GM18909 (cell line): Measurements from ENCODE around the gene OGFOD1.

Experiments used
- ATAC-seq: cut with Tn5 transposase; IDR thresholded peaks from one replicate; pipeline ENCODE4 v1.9.1; 2021; ENCODE audit warnings: mild to moderate bottlenecking; ENCODE audit not compliant: unreplicated experiment, poor library complexity

Gene OGFOD1

GRCh38 chr16:56450986-56451752 is at the start of gene OGFOD1, which contains the start of gene NUDT21:
Gene OGFOD1, plus strand, starts transcription at chr16:56451554. Its CDS starts 59 bp downstream, at chr16:56451613.
Gene NUDT21, minus strand, starts transcription at chr16:56451332. Its CDS starts 130 bp downstream, at chr16:56451202.
- ATAC-seq, result peak; percentile 98

DNA sequence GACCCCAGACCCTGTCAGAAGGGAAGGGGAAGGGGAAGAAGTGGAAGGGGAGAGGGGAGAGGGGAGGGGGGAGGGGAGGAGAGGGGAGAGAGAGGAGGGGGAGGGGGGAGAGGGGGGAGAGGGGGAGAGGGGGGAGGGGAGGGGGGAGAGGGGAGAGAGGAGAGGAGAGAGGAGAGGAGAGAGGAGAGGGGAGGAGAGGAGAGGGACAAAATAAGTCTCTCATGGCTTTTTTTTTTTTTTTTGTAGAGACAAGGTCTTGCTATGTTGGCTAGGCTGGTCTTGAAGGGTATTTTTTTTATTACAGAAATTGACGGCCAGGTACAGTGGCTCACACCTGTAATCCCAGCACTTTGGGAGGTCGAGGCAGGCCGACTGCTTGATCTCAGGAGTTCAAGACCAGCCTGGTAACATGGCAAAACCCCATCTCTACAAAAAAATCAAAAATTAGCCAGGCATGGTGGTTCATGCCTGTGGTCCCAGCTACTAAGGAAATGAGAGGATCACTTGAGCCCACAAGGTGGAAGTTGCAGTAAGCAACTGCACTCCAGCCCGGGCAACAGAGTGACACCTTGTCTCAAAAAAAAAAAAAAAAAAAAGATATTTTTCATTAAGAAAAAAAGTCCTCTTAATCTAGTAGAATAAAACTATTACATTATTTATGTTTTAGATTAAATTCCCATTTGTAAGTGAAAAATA is 45.2 kb upstream of the OGFOD1 start:
- ATAC-seq, result no peak

DNA sequence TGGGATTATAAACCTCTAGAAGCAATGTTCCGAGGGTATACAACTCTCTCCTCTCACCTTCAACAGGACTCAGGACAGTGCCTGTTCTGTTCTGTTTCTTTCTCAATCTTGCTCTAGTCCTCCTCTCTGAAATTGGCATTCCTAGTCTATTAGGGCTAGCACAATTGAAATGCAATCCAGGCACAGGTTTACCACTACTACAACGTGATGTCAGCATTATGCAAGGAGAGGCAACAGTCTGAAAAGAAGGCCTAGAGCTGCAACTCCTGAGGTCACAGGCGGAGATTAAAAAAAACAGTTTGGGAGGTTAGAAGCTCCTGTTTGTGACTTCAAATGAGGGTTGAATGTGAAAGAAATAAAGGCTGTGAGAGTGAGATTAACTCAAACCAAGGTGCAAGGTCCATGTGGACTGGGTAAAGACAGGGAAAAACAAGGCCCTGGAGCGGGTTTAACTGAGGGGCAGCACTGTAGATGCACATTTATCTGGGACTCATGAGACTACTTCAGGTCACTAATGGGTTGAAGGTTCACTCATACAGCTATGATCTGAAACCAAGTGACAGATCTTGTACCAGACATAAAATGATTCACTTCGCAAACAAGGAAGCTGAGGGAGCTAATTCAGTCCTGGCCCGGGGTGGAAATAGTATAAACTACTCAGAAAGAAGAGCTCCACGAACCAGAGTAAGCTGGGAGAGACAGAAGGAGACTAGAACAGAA is 42.8 kb upstream of the OGFOD1 start:
- no peak for ATAC-seq

DNA sequence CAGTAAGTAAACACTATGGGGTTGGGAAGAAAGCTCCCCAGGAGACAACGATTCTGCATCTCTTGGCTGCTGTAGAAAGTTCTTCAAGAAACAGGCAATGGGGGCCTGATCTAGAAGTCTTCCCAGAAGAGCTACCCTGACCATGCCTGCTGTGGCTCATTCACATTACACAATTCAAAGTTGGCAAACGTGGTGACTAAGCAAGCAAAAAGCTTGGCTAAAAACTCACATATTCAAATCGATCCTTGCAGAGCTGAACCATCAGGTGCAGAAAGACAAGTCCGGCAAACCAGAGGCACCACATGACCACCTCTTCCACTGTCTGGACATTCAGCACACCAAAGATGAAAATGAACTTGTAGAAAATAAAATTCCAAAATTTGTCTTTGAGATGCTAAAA is 42.2 kb upstream of the OGFOD1 start:
- no peak for ATAC-seq

- no peak for ATAC-seq
Observed at GRCh38 chr16:56411123-56411522, 40.2 kb upstream of the OGFOD1 start.

DNA sequence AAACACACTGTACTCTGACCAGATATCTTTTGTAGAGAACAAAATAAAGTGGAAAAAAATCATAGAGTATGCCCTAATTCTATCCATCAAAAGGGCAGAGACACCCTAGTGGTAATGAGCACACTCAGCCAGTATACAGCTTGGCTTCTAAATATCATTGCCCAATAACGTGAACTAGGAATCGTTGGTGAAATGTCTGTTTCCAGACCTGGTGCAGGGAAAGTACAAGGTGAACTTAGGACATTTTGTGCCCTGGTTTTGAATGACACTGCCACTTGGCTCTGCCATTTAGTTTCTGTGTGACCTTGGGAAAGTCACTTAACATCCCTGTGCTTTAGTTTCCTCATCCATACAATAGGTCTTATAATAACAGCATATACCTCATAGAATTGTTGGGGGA is 39.7 kb upstream of the OGFOD1 start:
- ATAC-seq, result no peak

DNA sequence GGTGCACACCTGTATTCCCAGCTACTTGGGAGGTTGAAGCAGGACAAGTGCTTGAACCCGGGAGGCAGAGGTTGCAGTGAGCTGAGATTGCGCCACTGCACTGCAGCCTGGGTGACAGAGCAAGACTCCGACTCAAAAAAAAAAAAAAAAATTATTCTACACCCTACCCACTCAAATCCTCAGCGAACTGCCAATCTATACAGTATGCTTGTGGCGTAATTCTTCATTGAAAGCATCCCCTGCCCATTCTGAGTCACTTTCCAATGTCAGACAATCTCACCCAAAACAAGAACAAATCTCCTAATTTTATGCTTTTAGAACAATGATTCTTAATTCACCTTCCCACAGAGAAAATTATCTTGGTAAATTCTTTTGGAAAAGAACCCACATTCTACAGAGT is 38.0 kb upstream of the OGFOD1 start:
- no peak for ATAC-seq

DNA sequence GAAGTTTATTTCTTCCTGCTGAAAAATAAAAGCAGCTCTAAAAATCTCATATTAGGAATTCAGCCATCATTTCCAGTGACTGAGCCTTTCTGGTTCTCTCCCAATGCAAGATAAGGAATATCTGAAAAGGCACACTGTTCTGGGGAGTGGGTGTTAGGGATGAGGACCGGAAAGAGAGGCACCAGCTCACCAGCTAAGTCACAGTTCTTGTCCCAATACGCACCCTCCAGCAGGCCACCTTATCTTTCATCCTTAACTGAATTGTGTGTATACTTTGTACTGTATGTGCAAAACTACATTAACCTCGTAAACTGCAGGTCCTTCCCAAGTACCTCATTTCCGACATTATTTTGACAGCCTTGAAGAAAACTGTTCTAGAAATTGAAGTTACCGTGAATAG is 37.0 kb upstream of the OGFOD1 start:
- no peak for ATAC-seq

GRCh38 chr16:56415875-56416274 is 35.5 kb upstream of the OGFOD1 start:
- ATAC-seq, result no peak

DNA sequence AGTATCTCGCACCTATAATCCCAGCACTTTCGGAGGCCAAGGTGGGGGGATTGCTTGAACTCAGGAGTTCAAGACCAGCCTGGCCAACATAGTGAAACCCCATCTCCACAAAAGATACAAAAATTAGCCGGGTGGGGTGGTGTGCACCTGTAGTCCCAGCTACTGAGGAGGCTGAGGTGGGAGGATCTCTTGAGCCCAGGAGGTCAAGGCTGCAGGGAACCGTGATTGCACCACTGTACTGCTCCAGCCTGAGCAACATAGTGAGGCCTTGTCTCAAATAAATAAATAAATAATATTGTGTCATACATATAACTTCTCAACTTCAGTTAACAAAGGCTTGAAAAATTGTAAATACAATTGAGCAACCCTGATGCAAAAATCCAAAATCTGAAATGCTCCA is 34.2 kb upstream of the OGFOD1 start:
- no peak for ATAC-seq

DNA sequence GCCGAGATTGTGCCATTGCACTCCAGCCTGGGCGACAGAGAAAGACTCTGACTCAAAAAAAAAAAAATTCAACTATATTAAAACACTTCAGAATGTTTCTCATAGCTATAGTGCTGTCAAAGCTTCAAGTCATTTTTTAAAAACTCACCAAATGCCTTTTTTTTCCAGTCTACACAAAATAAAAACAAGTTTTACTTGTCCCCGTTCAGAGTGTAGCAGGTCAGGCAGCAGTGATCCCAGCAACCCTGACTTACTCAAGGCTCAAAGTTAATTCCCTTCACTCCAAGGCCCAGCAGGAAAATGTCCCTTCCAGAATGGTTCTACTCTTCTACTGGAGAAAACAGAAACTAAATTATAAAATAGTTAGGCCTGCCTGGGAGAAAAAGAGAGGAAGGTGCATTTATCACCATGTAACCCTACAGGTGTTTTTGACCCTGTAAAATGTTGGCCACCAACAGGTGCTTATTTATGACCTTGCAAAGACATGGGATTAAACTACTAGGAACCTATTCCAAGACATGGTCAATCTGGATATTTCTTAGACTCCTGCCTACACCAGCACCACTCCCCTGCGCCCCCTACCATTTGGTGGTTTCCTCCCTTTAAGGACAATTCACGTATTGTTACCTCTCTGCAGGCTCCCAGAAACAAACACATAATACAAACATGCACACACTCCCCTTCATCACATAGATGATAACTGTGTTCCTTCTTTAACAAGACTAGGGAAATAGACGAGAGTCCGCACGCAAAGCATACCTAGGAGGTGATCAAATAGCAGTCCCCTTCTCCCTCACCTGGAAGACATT is 31.4 kb upstream of the OGFOD1 start:
- ATAC-seq, result no peak

GRCh38 chr16:56420613-56421012 is 30.7 kb upstream of the OGFOD1 start:
- ATAC-seq, result no peak

DNA sequence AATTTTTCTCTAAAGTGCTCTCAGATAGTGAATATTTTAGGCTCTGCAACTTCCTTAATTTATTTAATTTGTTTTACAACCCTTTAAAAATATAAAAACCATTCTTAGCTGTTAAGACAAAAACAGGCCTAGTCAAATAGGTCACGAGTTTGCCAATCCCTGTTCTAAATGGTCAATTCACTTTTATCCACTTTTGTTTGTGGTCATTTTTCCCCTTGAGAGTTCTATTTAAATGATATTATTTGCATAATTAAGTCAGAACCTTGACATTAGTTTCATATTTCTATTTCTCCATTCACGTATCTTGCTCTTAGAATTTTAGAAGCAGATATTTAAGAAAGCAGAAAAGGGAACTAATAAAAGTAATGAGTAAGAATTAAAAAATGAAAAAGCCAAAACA is 30.0 kb upstream of the OGFOD1 start:
- no peak for ATAC-seq

DNA sequence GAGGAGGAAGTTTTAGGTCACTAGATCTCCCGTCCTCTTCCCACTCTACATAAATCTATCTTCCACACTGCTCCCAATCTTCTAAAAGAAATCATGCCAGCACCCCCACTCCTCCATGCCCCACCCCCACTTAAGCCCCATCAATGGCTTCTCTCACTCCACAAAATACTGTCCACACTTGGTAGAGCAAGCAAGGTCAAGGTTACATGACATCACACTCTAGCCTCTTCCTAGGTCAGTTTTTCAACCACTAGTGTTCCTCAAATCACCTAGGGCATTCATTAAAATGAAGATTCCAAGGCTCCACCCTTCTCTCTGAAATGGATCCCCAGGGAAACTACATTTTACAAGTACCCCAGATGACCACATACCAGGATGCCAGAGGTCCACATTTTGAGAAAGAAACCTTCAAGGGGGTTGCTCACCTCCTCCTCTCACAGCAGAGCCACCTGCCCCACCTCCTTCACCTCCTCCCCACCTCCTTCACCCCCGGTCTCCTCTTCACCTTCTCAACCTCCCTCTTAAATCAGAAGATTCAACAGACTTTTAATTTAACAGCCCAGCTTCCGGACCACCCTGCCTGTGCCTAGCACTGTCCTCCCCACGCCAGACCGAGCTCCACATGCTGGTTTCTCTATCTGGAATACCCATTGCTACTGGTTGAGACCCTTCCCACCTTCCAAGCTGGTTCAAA is 29.2 kb upstream of the OGFOD1 start:
- ATAC-seq, result no peak

GRCh38 chr16:56422896-56423441 is 28.4 kb upstream of the OGFOD1 start:
- ATAC-seq, result no peak

GRCh38 chr16:56423584-56424403 is 27.6 kb upstream of the OGFOD1 start:
- ATAC-seq, result no peak

DNA sequence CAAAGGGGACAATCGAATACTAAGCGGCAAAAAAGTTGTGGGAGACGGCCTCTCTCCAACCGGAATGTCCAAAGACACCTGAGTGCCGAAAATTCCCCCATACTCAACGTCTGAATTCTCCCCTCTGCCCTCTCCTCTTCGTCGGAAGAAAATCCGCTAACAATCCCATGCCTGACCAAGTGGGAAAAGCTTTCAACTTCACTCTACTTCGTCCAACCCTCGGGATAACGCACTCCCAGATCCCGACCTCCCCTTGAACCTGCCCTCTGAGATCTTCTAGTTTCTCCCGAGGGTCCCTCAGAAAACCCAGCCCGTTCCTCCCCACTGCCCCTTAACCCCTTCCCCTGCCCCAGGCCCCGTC is 27.0 kb upstream of the OGFOD1 start:
- no peak for ATAC-seq

DNA sequence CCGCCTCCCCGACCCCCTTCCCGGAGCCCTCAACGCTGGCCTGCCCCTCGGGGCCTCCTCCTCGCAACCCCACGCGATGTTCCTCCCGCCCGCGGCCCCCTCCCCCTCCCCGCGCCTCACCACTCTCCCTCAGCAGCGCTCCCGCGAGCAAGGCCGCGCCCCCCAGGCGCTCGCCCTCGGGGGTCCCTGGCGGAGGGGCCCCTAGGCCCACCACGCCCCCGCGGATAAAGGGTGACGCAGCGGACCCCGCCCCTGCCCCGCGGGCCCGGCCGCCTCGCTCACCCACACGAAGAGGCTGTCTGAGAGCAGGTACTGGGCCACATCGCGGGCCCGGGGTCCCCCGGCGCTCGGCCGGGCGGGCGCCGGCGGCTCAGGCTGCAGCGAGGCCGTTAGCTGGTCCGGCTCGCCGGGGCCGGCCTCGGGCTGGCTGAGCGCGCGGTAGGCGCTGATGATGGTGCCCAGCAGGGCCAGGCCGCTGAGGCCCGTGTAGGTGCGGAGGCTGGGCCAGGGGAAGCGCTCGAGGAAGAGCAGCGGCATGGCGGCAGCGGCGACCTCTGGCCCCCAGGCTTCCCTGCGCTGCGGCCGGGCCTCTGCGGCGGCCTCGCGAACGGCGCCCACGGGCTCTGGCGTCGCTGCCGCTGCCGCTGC is 26.4 kb upstream of the OGFOD1 start:
- ATAC-seq, result peak; percentile 41
